Measurements from ENCODE around the gene ANO4. TPM values are rescaled to one million over a fixed set of nuclear protein-coding genes. Genes with fewer than 3 reads are reported as not detected.

ANO4 gene
- total RNA-seq, 1 donor from 2014 or later, result not detected

DNA sequence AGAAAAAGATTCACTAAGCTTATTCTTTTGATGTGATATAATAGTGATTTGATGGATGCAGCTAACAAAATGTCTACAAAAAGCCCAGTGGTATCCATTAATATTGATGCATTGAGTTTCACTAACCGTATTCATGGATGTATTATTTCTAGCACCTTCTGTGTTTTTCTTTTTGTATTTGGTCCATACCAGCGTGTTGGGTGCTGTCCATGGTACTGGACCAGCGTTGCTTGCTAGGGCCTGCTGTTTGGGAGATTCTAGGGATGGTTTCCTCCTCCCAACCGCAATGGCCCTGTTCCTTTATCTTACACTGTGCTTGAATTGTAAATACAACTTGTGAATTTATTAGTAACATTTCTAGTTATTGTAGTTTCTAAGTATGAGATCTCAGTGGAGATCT is 31.7 kb downstream of the ANO4 start:
- H3K27ac Mint-ChIP-seq, result no peak overlapping the region
- H3K9me3 Mint-ChIP-seq, result no peaks in the 10 kb centered on the region
- H3K4me3 Mint-ChIP-seq, result no peak overlapping the region
- no peaks in the 10 kb centered on the region for H3K4me1 Mint-ChIP-seq (ENCODE audit: low read depth)
- no peaks in the 10 kb centered on the region for H3K36me3 Mint-ChIP-seq (ENCODE audit: low read depth)
- intact Hi-C loops (cut with micrococcal nuclease), result no loop called here
- no peaks in the 10 kb centered on the region for H3K27me3 Mint-ChIP-seq (ENCODE audit: insufficient read depth)
- no peak for DNase-seq (ENCODE audit: low spot score)

GRCh38 chr12:100827901-100828520 is 33.4 kb downstream of the ANO4 start:
- Mint-ChIP-seq H3K9me3 (no peaks in the 10 kb centered on the region), H3K4me3 (no peak overlapping the region), H3K4me1 (ENCODE audit: low read depth) (no peaks in the 10 kb centered on the region), H3K36me3 (ENCODE audit: low read depth) (no peaks in the 10 kb centered on the region), H3K27me3 (ENCODE audit: insufficient read depth) (no peaks in the 10 kb centered on the region), H3K27ac (no peak overlapping the region)
- DNase-seq (ENCODE audit: low spot score), result no peak
- intact Hi-C loops (cut with micrococcal nuclease), result no loop called here

- Mint-ChIP-seq H3K4me1 (ENCODE audit: low read depth) (no peaks in the 10 kb centered on the region), H3K36me3 (ENCODE audit: low read depth) (no peaks in the 10 kb centered on the region), H3K27me3 (ENCODE audit: insufficient read depth) (no peaks in the 10 kb centered on the region), H3K9me3 (no peaks in the 10 kb centered on the region), H3K4me3 (no peak overlapping the region), H3K27ac (no peak overlapping the region)
- DNase-seq (ENCODE audit: low spot score), result no peak
- intact Hi-C loops (cut with micrococcal nuclease), result no loop called here
Measured at GRCh38 chr12:100830003-100830795, 35.6 kb downstream of the ANO4 start.

DNA sequence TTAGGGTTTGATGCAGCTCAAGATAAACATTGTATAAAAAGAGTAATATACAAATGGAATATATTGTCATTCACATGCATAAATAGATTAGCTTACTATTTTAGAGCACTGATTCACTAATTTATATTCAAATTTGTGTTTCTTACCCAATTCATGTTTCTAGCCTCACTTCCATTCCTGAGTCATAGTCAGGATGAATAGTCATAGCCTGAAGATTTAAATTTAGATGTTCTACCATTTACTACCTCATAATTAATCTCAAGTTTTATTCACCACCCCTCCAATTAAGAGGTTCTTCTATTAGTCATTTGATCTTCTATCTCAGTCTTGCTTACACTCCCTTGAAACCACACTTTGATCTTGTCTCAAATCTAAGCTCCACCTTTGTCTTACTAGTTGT is 38.7 kb downstream of the ANO4 start:
- Mint-ChIP-seq H3K27me3 (ENCODE audit: insufficient read depth) (no peaks in the 10 kb centered on the region), H3K36me3 (ENCODE audit: low read depth) (no peaks in the 10 kb centered on the region), H3K9me3 (no peaks in the 10 kb centered on the region), H3K27ac (no peak overlapping the region), H3K4me3 (no peak overlapping the region), H3K4me1 (ENCODE audit: low read depth) (no peaks in the 10 kb centered on the region)
- DNase-seq (ENCODE audit: low spot score), result no peak
- intact Hi-C loops (cut with micrococcal nuclease), result no loop called here

- Mint-ChIP-seq H3K27ac (no peak overlapping the region), H3K27me3 (ENCODE audit: insufficient read depth) (peaks cover 2% of the 10 kb centered on the region), H3K9me3 (no peaks in the 10 kb centered on the region), H3K36me3 (ENCODE audit: low read depth) (no peaks in the 10 kb centered on the region), H3K4me1 (ENCODE audit: low read depth) (no peaks in the 10 kb centered on the region), H3K4me3 (no peak overlapping the region)
- intact Hi-C loops (cut with micrococcal nuclease), result no loop called here
- no peak for DNase-seq (ENCODE audit: low spot score)
Measured at GRCh38 chr12:100840748-100841147, 46.2 kb downstream of the ANO4 start.

GRCh38 chr12:100842156-100842555 is 47.6 kb downstream of the ANO4 start:
- Mint-ChIP-seq H3K36me3 (ENCODE audit: low read depth) (no peaks in the 10 kb centered on the region), H3K27me3 (ENCODE audit: insufficient read depth) (peaks cover 2% of the 10 kb centered on the region), H3K27ac (no peak overlapping the region), H3K4me3 (no peak overlapping the region), H3K4me1 (ENCODE audit: low read depth) (no peaks in the 10 kb centered on the region), H3K9me3 (no peaks in the 10 kb centered on the region)
- no peak for DNase-seq (ENCODE audit: low spot score)
- intact Hi-C loops (cut with micrococcal nuclease), result no loop called here

DNA sequence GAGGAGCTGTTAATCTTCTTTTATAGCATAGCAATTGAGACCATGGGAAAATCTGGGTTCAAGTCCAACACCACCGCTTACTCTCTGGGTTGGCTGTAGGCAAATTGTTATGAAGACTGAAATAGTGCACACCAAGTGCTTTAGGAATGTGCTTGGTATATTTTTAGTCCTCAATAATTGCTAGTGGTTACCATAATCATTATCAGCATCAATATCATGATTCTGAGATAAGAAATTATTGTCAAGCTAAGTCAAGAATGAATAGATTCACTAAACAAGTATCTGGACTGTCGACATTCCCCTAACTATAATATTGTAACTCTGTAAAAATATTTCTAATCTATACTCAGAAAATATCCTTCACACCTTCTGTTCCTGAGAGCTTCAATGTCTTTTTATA is 48.5 kb downstream of the ANO4 start:
- Mint-ChIP-seq H3K36me3 (ENCODE audit: low read depth) (no peaks in the 10 kb centered on the region), H3K27ac (no peak overlapping the region), H3K4me3 (no peak overlapping the region), H3K4me1 (ENCODE audit: low read depth) (no peaks in the 10 kb centered on the region), H3K27me3 (ENCODE audit: insufficient read depth) (peaks cover 2% of the 10 kb centered on the region), H3K9me3 (no peaks in the 10 kb centered on the region)
- no peak for DNase-seq (ENCODE audit: low spot score)
- intact Hi-C loops (cut with micrococcal nuclease), result no loop called here

DNA sequence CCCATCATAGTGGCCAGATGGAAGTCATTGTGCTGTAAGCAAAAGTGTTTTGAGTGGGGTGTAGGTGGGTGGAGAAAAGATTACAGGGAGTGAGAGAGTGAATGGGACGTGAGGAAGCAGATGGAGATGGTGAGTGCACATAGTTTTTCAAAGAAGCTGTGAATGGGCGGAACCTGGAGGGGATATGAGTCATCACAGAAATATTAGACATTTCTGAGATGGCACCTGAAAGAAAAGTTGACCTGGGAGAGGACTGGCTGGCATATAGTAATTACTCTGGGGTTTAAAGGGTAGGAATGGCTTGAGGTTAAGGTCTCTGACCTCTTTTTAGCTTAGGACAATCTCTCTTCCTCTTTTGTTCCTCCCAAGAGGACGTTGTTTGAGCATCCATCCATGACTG is 50.5 kb downstream of the ANO4 start:
- H3K36me3 Mint-ChIP-seq (ENCODE audit: low read depth), result no peaks in the 10 kb centered on the region
- H3K4me3 Mint-ChIP-seq, result no peak overlapping the region
- intact Hi-C loops (cut with micrococcal nuclease), result no loop called here
- peaks cover 2% of the 10 kb centered on the region for H3K27me3 Mint-ChIP-seq (ENCODE audit: insufficient read depth)
- DNase-seq (ENCODE audit: low spot score), result no peak
- no peak overlapping the region for H3K27ac Mint-ChIP-seq
- H3K4me1 Mint-ChIP-seq (ENCODE audit: low read depth), result no peaks in the 10 kb centered on the region
- no peaks in the 10 kb centered on the region for H3K9me3 Mint-ChIP-seq

DNA sequence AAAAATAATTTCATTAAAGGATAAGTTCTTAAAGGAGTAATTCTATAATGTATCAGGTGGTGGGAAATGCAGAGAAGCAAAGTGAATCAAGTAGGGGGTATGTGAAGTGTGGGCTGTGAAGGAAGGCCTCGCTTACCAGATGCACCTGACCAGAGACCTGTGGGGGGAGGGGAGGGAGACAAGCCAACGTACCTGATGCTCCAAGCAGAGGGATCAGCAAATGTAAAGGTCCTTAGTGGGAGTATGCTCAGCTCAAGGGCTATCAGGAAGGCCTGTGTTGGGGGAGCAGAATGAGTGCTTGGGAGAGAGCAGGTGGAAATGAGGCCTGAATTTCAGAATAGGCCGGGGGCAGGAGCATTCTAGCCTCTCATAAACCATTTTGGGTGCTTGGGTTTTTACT is 57.1 kb downstream of the ANO4 start:
- Mint-ChIP-seq H3K27me3 (ENCODE audit: insufficient read depth) (no peaks in the 10 kb centered on the region), H3K4me1 (ENCODE audit: low read depth) (no peaks in the 10 kb centered on the region), H3K36me3 (ENCODE audit: low read depth) (no peaks in the 10 kb centered on the region), H3K4me3 (no peak overlapping the region), H3K27ac (no peak overlapping the region), H3K9me3 (no peaks in the 10 kb centered on the region)
- DNase-seq (ENCODE audit: low spot score), result no peak
- intact Hi-C loops (cut with micrococcal nuclease), result no loop called here

DNA sequence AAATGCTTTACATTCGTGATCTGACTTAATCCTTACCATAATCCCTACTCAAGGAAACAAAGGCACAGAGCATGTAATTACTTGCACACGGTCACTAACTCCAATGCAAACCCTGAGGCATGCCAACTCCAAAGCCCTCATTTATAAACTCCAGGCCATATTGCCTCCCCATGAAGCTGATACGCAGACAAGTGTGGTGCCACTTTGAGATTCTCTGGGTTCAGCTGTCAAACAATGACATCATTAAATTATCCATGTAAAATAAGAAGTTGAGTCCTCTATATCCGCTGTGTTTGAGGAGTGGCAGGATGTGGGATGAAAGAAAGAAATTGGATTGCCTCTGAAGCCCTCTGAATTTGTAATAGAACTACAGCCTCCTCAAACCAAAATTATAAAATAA is 62.8 kb downstream of the ANO4 start:
- H3K36me3 Mint-ChIP-seq (ENCODE audit: low read depth), result no peaks in the 10 kb centered on the region
- H3K4me3 Mint-ChIP-seq, result no peak overlapping the region
- no peaks in the 10 kb centered on the region for H3K27me3 Mint-ChIP-seq (ENCODE audit: insufficient read depth)
- no peaks in the 10 kb centered on the region for H3K9me3 Mint-ChIP-seq
- no peak for DNase-seq (ENCODE audit: low spot score)
- no peak overlapping the region for H3K27ac Mint-ChIP-seq
- intact Hi-C loops (cut with micrococcal nuclease), result no loop called here
- no peaks in the 10 kb centered on the region for H3K4me1 Mint-ChIP-seq (ENCODE audit: low read depth)

- intact Hi-C loops (cut with micrococcal nuclease), result no loop called here
- Mint-ChIP-seq H3K4me1 (ENCODE audit: low read depth) (no peaks in the 10 kb centered on the region), H3K27ac (no peak overlapping the region), H3K9me3 (no peaks in the 10 kb centered on the region), H3K36me3 (ENCODE audit: low read depth) (no peaks in the 10 kb centered on the region), H3K4me3 (no peak overlapping the region), H3K27me3 (ENCODE audit: insufficient read depth) (no peaks in the 10 kb centered on the region)
- DNase-seq (ENCODE audit: low spot score), result no peak
Measured at GRCh38 chr12:100857971-100858370, 63.4 kb downstream of the ANO4 start.

- no peak overlapping the region for H3K4me3 Mint-ChIP-seq
- intact Hi-C loops (cut with micrococcal nuclease), result no loop called here
- DNase-seq (ENCODE audit: low spot score), result no peak
- H3K36me3 Mint-ChIP-seq (ENCODE audit: low read depth), result no peaks in the 10 kb centered on the region
- H3K9me3 Mint-ChIP-seq, result no peaks in the 10 kb centered on the region
- H3K27ac Mint-ChIP-seq, result no peak overlapping the region
- no peaks in the 10 kb centered on the region for H3K27me3 Mint-ChIP-seq (ENCODE audit: insufficient read depth)
- no peaks in the 10 kb centered on the region for H3K4me1 Mint-ChIP-seq (ENCODE audit: low read depth)
Measured at GRCh38 chr12:100858656-100859055, 64.1 kb downstream of the ANO4 start.

DNA sequence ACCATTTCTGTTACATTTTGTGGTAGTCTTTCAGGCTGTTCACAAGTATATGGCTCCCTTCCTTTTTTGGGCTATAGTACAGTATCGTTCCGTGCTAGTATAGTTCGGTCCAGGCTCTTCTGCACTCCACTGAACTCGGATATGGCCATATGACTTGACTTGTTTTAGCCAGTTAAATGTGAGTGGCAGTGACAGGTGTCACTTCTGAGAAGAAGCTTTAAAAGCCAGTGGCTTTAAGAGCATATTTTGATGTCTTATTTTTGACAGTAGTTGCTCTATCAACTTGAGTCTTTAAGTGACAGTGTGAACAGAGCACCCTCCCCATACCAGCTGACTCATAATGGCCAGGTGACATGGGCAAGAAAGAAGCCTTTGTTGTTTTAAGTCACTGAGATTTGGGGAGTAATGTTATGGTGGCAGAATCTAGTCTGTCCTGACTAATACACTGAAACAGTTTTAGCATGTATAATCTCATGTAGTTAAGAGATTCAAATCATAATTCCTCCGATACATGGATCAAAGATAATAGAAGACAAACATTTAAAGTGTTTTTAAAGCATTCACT is 64.6 kb downstream of the ANO4 start:
- intact Hi-C loops (cut with micrococcal nuclease), result no loop called here
- Mint-ChIP-seq H3K9me3 (no peaks in the 10 kb centered on the region), H3K27ac (no peak overlapping the region), H3K36me3 (ENCODE audit: low read depth) (no peaks in the 10 kb centered on the region), H3K27me3 (ENCODE audit: insufficient read depth) (no peaks in the 10 kb centered on the region), H3K4me1 (ENCODE audit: low read depth) (no peaks in the 10 kb centered on the region), H3K4me3 (no peak overlapping the region)
- DNase-seq (ENCODE audit: low spot score), result no peak

All from activated T-helper 1 cell treated with anti-CD3 and anti-CD28 coated beads, Interleukin-12 subunit alpha, Interleukin-12 subunit beta, Interleukin-2, Interleukin-4 antibody, amounts not matched to agents 30 ng/mL and 10 ng/mL and 1 ng/mL, durations not matched to agents 14 hours and 24 hours and 36 hours (primary cell).